ENCODE data around the gene COL26A1. TPM values are rescaled to one million over a fixed set of nuclear protein-coding genes. Genes with fewer than 3 reads are reported as not detected.

The COL26A1 gene
- total RNA-seq, 1 experiment from 2014 or later = 0.43 TPM

GRCh38 chr7:101405474-101406067 is 42.9 kb downstream of the COL26A1 start:
- Histone ChIP-seq H3K9me3 (ENCODE audit: low read depth, low read length, poor library complexity, severe bottlenecking) (no peaks in the 10 kb centered on the region), H3K36me3 (ENCODE audit: insufficient read depth, low read length, poor library complexity, severe bottlenecking) (no peaks in the 10 kb centered on the region), H3K27me3 (replicated peaks; ENCODE audit: insufficient read depth, low read depth, low read length, poor library complexity) (no peaks in the 10 kb centered on the region), H3K27ac (ENCODE audit: low read depth, low read length, poor library complexity, severe bottlenecking) (no peak overlapping the region), H3K4me1 (ENCODE audit: insufficient read depth, low read length, poor library complexity, severe bottlenecking) (peaks cover 15% of the 10 kb centered on the region), H3K4me3 (ENCODE audit: low read depth, low read length, poor library complexity, severe bottlenecking) (no peak overlapping the region)
- intact Hi-C loops (cut with micrococcal nuclease; ENCODE audit: unreplicated experiment) = no loop called here
- TF ChIP-seq EZH2 (IDR thresholded peaks at IDR 0.05; ENCODE audit: borderline replicate concordance, low read depth, low read length, poor library complexity, severe bottlenecking) = no peak
- TF ChIP-seq CTCF (conservative IDR thresholded peaks at IDR 0.05; ENCODE audit: low read depth, low read length) = no peak
- ChIA-PET CTCF (no interaction called here), POLR2A (ENCODE audit: low non-redundant PET) (no interaction called here)
- no TSS peak for BruUV-seq (replicated peaks)
- no peak for DNase-seq (ENCODE audit: low spot score)

- Histone ChIP-seq H3K27me3 (replicated peaks; ENCODE audit: insufficient read depth, low read depth, low read length, poor library complexity) (no peaks in the 10 kb centered on the region), H3K27ac (ENCODE audit: low read depth, low read length, poor library complexity, severe bottlenecking) (no peak overlapping the region), H3K4me1 (ENCODE audit: insufficient read depth, low read length, poor library complexity, severe bottlenecking) (no peaks in the 10 kb centered on the region), H3K36me3 (ENCODE audit: insufficient read depth, low read length, poor library complexity, severe bottlenecking) (no peaks in the 10 kb centered on the region), H3K4me3 (ENCODE audit: low read depth, low read length, poor library complexity, severe bottlenecking) (no peak overlapping the region), H3K9me3 (ENCODE audit: low read depth, low read length, poor library complexity, severe bottlenecking) (no peaks in the 10 kb centered on the region)
- BruUV-seq (replicated peaks) = no TSS peak
- ChIA-PET POLR2A (ENCODE audit: low non-redundant PET) (interaction anchor here (0.6 kb wide), 1 partner anchor 90 kb away, joined by 4 read pairs; the partner anchor contains the start of gene IFT22), CTCF (interaction anchor here (0.5 to 1.5 kb wide), 2 partner anchors 48 to 598 kb away, joined by 10 to 11 read pairs; partner anchors contain the start of gene COL26A1)
- peak; percentile 42 for DNase-seq (ENCODE audit: low spot score)
- intact Hi-C loops (cut with micrococcal nuclease; ENCODE audit: unreplicated experiment) = no loop called here
- TF ChIP-seq EZH2 (IDR thresholded peaks at IDR 0.05; ENCODE audit: borderline replicate concordance, low read depth, low read length, poor library complexity, severe bottlenecking) = no peak
- peak; percentile 97 for TF ChIP-seq CTCF (conservative IDR thresholded peaks at IDR 0.05; ENCODE audit: low read depth, low read length)
These were observed 48.2 kb downstream of the COL26A1 start for GRCh38 chr7:101410743-101411507.

- intact Hi-C loops (cut with micrococcal nuclease; ENCODE audit: unreplicated experiment) = no loop called here
- no peaks in the 10 kb centered on the region for H3K27me3 ChIP-seq (replicated peaks; ENCODE audit: insufficient read depth, low read depth, low read length, poor library complexity)
- H3K27ac ChIP-seq (ENCODE audit: low read depth, low read length, poor library complexity, severe bottlenecking) = no peak overlapping the region
- no peak overlapping the region for H3K4me3 ChIP-seq (ENCODE audit: low read depth, low read length, poor library complexity, severe bottlenecking)
- no peaks in the 10 kb centered on the region for H3K4me1 ChIP-seq (ENCODE audit: insufficient read depth, low read length, poor library complexity, severe bottlenecking)
- no peak for DNase-seq (ENCODE audit: low spot score)
- no peaks in the 10 kb centered on the region for H3K9me3 ChIP-seq (ENCODE audit: low read depth, low read length, poor library complexity, severe bottlenecking)
- no TSS peak for BruUV-seq (replicated peaks)
- CTCF ChIA-PET = interaction anchor here (1.5 kb wide), 1 partner anchor 48 kb away, joined by 10 read pairs; the partner anchor contains the start of gene COL26A1
- no peaks in the 10 kb centered on the region for H3K36me3 ChIP-seq (ENCODE audit: insufficient read depth, low read length, poor library complexity, severe bottlenecking)
- no peak; the same call in 1 of the 2 replicates for TF ChIP-seq CTCF (conservative IDR thresholded peaks at IDR 0.05; ENCODE audit: low read depth, low read length)
- no peak for TF ChIP-seq EZH2 (IDR thresholded peaks at IDR 0.05; ENCODE audit: borderline replicate concordance, low read depth, low read length, poor library complexity, severe bottlenecking)
- POLR2A ChIA-PET (ENCODE audit: low non-redundant PET) = interaction anchor here (0.6 kb wide), 1 partner anchor 90 kb away, joined by 4 read pairs; the partner anchor contains the start of gene IFT22
These were observed 48.8 kb downstream of the COL26A1 start for GRCh38 chr7:101411508-101411874.

All from A673 (cell line).